K562 (cell line): ENCODE measurements around the gene TGM5. TPM values are rescaled to one million over a fixed set of nuclear protein-coding genes. Genes with fewer than 3 reads are reported as not detected.

Source experiments
- AFF4 ChIP-seq: sonication (generic); formaldehyde crosslinking; IDR thresholded peaks from 2 replicates; pipeline ENCODE4 v1.8.0; 2023; ENCODE audit warnings: mild to moderate bottlenecking, missing genetic modification reagents
- ARNT ChIP-seq, 2 experiments: fragments of 450-650 bp; IDR thresholded peaks; 2 replicates each; pipeline ENCODE4 v1.6.1; 2016; ENCODE audit warnings: mild to moderate bottlenecking in 1 of 2
- CCNT2 ChIP-seq: IDR thresholded peaks from 2 replicates; pipeline ENCODE4 v1.6.1; 2011; ENCODE audit warnings: borderline replicate concordance, low read depth, mild to moderate bottlenecking, moderate library complexity, mixed read lengths, low read length; ENCODE audit not compliant: insufficient read length; ENCODE audit errors: extremely low read depth
- HBP1 ChIP-seq: fragments of 450-650 bp; formaldehyde crosslinking; IDR thresholded peaks from 2 replicates; pipeline ENCODE4 v1.4.0; 2022; ENCODE audit warnings: missing genetic modification characterization
- HDGF ChIP-seq: fragments of 450-650 bp; IDR thresholded peaks from 2 replicates; pipeline ENCODE4 v1.6.1; 2016
- JUND ChIP-seq, 2 experiments: IDR thresholded peaks; 2 replicates in 1 of 2; 3 replicates in 1 of 2; pipeline ENCODE4 v1.6.1; 2011; ENCODE audit warnings: borderline replicate concordance in 2 of 2, low read depth in 2 of 2, low read length in 2 of 2, improper control_type of control experiment in 1 of 2, missing biosample characterization in 1 of 2, missing genetic modification characterization in 1 of 2, missing genetic modification reagents in 1 of 2
- RFX5 ChIP-seq: IDR thresholded peaks from 2 replicates; pipeline ENCODE4 v1.6.1; 2011; ENCODE audit warnings: low read depth, mild to moderate bottlenecking, improper control_type of control experiment, low read length
- STAT6 ChIP-seq: sonication (generic); formaldehyde crosslinking; IDR thresholded peaks from 2 replicates; pipeline ENCODE4 v1.8.1; 2023; ENCODE audit warnings: mild to moderate bottlenecking, missing genetic modification reagents
- TFAP4 ChIP-seq: sonication (generic); formaldehyde crosslinking; IDR thresholded peaks from 2 replicates; pipeline ENCODE4 v1.8.0; 2022; ENCODE audit warnings: missing genetic modification reagents, mild to moderate bottlenecking, moderate library complexity, borderline replicate concordance
- THRB ChIP-seq: fragments of 450-650 bp; formaldehyde crosslinking; conservative IDR thresholded peaks from 2 replicates; pipeline ENCODE4 v1.4.0; 2022; ENCODE audit warnings: mild to moderate bottlenecking, missing genetic modification characterization
- ZEB2 ChIP-seq: fragments of 450-650 bp; IDR thresholded peaks from 2 replicates; pipeline ENCODE4 v1.6.1; 2016
- ZNF583 ChIP-seq: fragments of 250-450 bp; sonication (Bioruptor Pico); IDR thresholded peaks from 2 replicates; pipeline ENCODE4 v1.4.0; 2020
- polyA plus RNA-seq, 8 experiments: library from polyadenylated mRNA; depleted of rRNA in 4 of 8; stranded (reverse) in 5 of 8; unstranded in 3 of 8; fragments of >200 nt; fragmentation: Nextera tagmentation in 2 of 8; fragmentation: Illumina TruSeq in 1 of 8; extraction: Ambion mirVana in 2 of 8; extraction: Trizol in 1 of 8; gene quantifications; 2 replicates each; pipeline versions ENCODE4 v1.2.1 to v1.2.3, GENCODE V29; 2011 to 2014; ENCODE audit warnings: inconsistent platforms in 1 of 8, missing spikeins in 1 of 8
- total RNA-seq, 7 experiments: library from RNA; depleted of rRNA in 6 of 7; stranded (reverse); fragments of >200 nt in 6 of 7; fragmentation: Illumina TruSeq in 2 of 7; extraction: Trizol in 2 of 7; gene quantifications; 2 replicates each; pipeline versions ENCODE4 v1.2.1 to v1.2.3, GENCODE V29; 2011 to 2021; ENCODE audit warnings: low replicate concordance in 1 of 7

The TGM5 gene
- total and polyA plus RNA-seq, 9 of the 15 experiments (the other 6 are each of a cell fraction or from before 2014, with no cell fraction given) = 0.03 to 0.10 (median 0.07) TPM; not detected in 6

- TF ChIP-seq CCNT2 = peak; percentile 91
- TF ChIP-seq ZEB2 = no peak; the same call in 1 of the 2 replicates
- TF ChIP-seq ZNF583 (CRISPR knock-in tag) = no peak; the same call in 1 of the 2 replicates
- TF ChIP-seq JUND (IDR thresholded peaks at IDR 0.05; ENCODE audit: borderline replicate concordance, low read depth, low read length) = peak; percentile 53
- TF ChIP-seq JUND (tag; IDR thresholded peaks at IDR 0.05; ENCODE audit: borderline replicate concordance, low read depth, low read length) = no peak; the same call in 2 of the 3 replicates
- TF ChIP-seq ARNT (IDR thresholded peaks at IDR 0.05) = no peak
- no peak for TF ChIP-seq STAT6 (CRISPR knock-in tag)
- peak; percentile 85 for TF ChIP-seq HBP1 (CRISPR knock-in tag)
- 0 out of 2 replicates have a peak, but pooled peaks have one; percentile 47 for TF ChIP-seq THRB (CRISPR knock-in tag)
- TF ChIP-seq AFF4 (CRISPR knock-in tag) = no peak
- TF ChIP-seq TFAP4 (CRISPR knock-in tag) = peak; percentile 84
- no peak; the same call in 1 of the 2 replicates for TF ChIP-seq HDGF
- no peak for TF ChIP-seq RFX5
Measured at GRCh38 chr15:43185157-43186002, 81.3 kb downstream of the TGM5 start, which contains the start of gene CCNDBP1 (continued).
